ENCODE results near the gene AVPR1B. TPM values are rescaled to one million over a fixed set of nuclear protein-coding genes. Genes with fewer than 3 reads are reported as not detected.

AVPR1B gene
- total and polyA plus RNA-seq, 2 donors from 2014 or later, result 0.69 TPM; not detected in 1

DNA sequence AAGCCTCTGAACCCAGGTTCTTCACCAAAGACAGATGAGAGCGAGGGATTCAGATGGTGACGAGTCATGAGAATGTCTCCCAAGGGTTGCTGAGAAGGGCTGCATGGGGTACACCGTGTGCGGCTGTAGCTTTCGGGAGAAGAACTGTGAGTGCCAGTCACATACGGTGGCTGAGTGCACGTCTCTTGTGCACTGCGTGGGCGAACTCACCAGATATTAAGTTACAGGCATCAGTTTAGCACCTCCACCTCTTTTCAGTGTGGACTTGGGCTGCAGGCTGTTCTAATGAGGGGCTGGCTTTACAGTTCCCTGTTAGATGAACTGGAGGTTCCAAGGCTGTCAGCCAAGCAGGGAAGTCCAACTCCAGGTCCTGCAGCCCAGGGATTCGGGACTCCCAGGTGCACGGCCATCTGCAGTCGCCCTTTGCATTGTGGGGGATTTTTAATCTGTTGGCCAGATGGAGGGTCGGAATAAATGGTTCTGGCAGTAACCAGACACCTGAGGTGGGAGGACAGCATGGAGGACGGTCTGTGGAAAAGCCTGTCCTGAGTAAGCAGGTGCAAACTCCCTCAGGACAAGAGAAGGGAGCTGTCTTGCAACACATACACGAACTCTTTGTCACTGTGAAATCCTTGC, 26.5 kb upstream of the AVPR1B start:
- no peak for FAIRE-seq

DNA sequence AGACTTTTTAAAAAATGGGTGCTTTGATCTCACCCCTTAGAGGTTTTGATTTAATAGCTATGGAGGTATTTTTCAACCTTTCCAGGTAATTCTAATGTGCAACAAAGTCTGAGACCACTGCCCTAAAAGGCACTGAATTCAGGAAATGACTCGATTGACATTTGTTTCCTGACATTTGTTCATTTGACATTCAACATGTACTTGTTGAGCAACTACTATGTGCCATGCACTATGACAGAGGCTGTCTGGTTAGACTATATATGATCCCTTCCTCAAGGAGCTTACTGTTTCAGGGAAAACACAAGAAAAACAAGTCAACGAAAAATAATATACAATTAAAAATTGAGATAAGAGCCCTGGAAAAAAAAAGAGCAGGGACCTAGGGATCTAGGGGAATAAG, 25.6 kb upstream of the AVPR1B start:
- FAIRE-seq, result no peak

More for the DNA sequence above, 26.5 kb upstream of the AVPR1B start:
- H3K4me1 ChIP-seq (ENCODE audit: control insufficient read depth in 2 of 3, insufficient read depth in 2 of 3, low read depth in 1 of 3, low read length in 3 of 3), result no peaks in the 10 kb centered on the region
- no peak overlapping the region for H3K9ac ChIP-seq (ENCODE audit: low read length in 3 of 3)
- no peaks in the 10 kb centered on the region for H3K9me3 ChIP-seq (ENCODE audit: control insufficient read depth in 2 of 3, insufficient read depth in 1 of 3, low read length in 3 of 3)
- H3K27me3 ChIP-seq (ENCODE audit: control insufficient read depth, insufficient read depth, low read length), result no peaks in the 10 kb centered on the region
- intact Hi-C loops (cut with DNase I), result no loop called here
- H3K4me3 ChIP-seq (ENCODE audit: low read length in 3 of 3), result no peak overlapping the region
- H3K36me3 ChIP-seq (ENCODE audit: control insufficient read depth in 2 of 3, insufficient read depth in 3 of 3, low read length in 3 of 3), result no peaks in the 10 kb centered on the region
- peak in 4 of 5 donors; percentile 63 to 75 (median 66) for DNase-seq
- TF ChIP-seq, protein P1, sequence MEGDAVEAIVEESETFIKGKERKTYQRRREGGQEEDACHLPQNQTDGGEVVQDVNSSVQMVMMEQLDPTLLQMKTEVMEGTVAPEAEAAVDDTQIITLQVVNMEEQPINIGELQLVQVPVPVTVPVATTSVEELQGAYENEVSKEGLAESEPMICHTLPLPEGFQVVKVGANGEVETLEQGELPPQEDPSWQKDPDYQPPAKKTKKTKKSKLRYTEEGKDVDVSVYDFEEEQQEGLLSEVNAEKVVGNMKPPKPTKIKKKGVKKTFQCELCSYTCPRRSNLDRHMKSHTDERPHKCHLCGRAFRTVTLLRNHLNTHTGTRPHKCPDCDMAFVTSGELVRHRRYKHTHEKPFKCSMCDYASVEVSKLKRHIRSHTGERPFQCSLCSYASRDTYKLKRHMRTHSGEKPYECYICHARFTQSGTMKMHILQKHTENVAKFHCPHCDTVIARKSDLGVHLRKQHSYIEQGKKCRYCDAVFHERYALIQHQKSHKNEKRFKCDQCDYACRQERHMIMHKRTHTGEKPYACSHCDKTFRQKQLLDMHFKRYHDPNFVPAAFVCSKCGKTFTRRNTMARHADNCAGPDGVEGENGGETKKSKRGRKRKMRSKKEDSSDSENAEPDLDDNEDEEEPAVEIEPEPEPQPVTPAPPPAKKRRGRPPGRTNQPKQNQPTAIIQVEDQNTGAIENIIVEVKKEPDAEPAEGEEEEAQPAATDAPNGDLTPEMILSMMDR (IDR thresholded peaks at IDR 0.05; ENCODE audit: borderline replicate concordance, extremely low read depth, insufficient read depth), result no peak
- no peak overlapping the region for H3K27ac ChIP-seq (ENCODE audit: low read depth in 2 of 2, low read length in 2 of 2)

DNA sequence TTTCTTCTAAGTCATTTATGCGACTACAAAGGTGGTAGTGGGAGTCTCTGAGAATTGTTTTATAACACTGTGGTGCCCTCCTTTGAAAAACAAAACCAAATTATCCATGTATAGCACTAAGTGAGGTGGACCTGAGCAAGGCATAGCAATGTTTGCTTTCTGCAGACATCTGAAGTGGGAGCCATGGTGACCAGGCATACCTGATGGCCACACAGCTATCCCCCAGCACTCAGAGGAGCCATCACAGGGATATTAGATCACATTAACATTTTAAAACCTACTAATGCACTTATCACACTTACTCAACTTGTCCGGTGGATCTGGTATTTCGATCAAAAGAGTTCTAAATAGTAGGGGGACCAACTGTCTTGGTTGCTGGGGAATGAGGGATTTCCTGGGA, 24.8 kb upstream of the AVPR1B start:
- no peaks in the 10 kb centered on the region for H3K27me3 ChIP-seq (ENCODE audit: control insufficient read depth, insufficient read depth, low read length)
- H3K4me1 ChIP-seq (ENCODE audit: control insufficient read depth in 2 of 3, insufficient read depth in 2 of 3, low read depth in 1 of 3, low read length in 3 of 3), result no peaks in the 10 kb centered on the region
- TF ChIP-seq, protein P1 (IDR thresholded peaks at IDR 0.05; ENCODE audit: borderline replicate concordance, extremely low read depth, insufficient read depth), result no peak
- H3K27ac ChIP-seq (ENCODE audit: low read depth in 2 of 2, low read length in 2 of 2), result no peak overlapping the region
- intact Hi-C loops (cut with DNase I), result no loop called here
- no peaks in the 10 kb centered on the region for H3K9me3 ChIP-seq (ENCODE audit: control insufficient read depth in 2 of 3, insufficient read depth in 1 of 3, low read length in 3 of 3)
- FAIRE-seq (no peak), DNase-seq (peak in 3 of 5 donors; percentile 43 to 66 (median 45))
- H3K36me3 ChIP-seq (ENCODE audit: control insufficient read depth in 2 of 3, insufficient read depth in 3 of 3, low read length in 3 of 3), result no peaks in the 10 kb centered on the region
- H3K4me3 ChIP-seq (ENCODE audit: low read length in 3 of 3), result no peak overlapping the region
- no peak overlapping the region for H3K9ac ChIP-seq (ENCODE audit: low read length in 3 of 3)

More for the DNA sequence above, 25.6 kb upstream of the AVPR1B start:
- no peak overlapping the region for H3K9ac ChIP-seq (ENCODE audit: low read length in 3 of 3)
- H3K27ac ChIP-seq (ENCODE audit: low read depth in 2 of 2, low read length in 2 of 2), result no peak overlapping the region
- no peaks in the 10 kb centered on the region for H3K4me1 ChIP-seq (ENCODE audit: control insufficient read depth in 2 of 3, insufficient read depth in 2 of 3, low read depth in 1 of 3, low read length in 3 of 3)
- no peak for DNase-seq
- no peak overlapping the region for H3K4me3 ChIP-seq (ENCODE audit: low read length in 3 of 3)
- H3K9me3 ChIP-seq (ENCODE audit: control insufficient read depth in 2 of 3, insufficient read depth in 1 of 3, low read length in 3 of 3), result no peaks in the 10 kb centered on the region
- no peaks in the 10 kb centered on the region for H3K27me3 ChIP-seq (ENCODE audit: control insufficient read depth, insufficient read depth, low read length)
- intact Hi-C loops (cut with DNase I), result no loop called here
- TF ChIP-seq, protein P1 (IDR thresholded peaks at IDR 0.05; ENCODE audit: borderline replicate concordance, extremely low read depth, insufficient read depth), result no peak
- no peaks in the 10 kb centered on the region for H3K36me3 ChIP-seq (ENCODE audit: control insufficient read depth in 2 of 3, insufficient read depth in 3 of 3, low read length in 3 of 3)

DNA sequence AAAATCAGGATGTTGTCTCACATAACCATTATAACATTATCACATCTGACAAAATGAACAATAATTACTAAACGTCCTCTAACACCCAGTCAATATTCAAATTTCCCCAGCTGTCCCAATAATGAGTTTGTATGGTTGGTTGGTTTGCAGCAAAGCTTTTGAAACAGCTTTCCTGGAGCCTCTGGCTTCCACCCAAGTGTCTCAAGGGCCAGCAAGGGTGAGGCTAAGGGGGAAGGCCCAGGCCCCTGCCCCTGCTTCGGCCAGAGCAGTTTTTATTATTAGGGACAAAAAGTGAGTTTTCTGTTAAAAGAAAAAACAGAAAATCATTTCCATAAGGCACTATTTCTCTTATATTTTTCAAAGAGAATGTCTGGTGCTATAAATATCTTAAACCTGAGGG, 19.1 kb upstream of the AVPR1B start:
- H3K27me3 ChIP-seq (ENCODE audit: control insufficient read depth, insufficient read depth, low read length), result no peaks in the 10 kb centered on the region
- FAIRE-seq, result no peak
- TF ChIP-seq, protein P1 (IDR thresholded peaks at IDR 0.05; ENCODE audit: borderline replicate concordance, extremely low read depth, insufficient read depth), result no peak
- H3K27ac ChIP-seq (ENCODE audit: low read depth in 2 of 2, low read length in 2 of 2), result no peak overlapping the region
- H3K4me3 ChIP-seq (ENCODE audit: low read length in 3 of 3), result no peak overlapping the region
- H3K9ac ChIP-seq (ENCODE audit: low read length in 3 of 3), result no peak overlapping the region
- H3K4me1 ChIP-seq (ENCODE audit: control insufficient read depth in 2 of 3, insufficient read depth in 2 of 3, low read depth in 1 of 3, low read length in 3 of 3), result no peaks in the 10 kb centered on the region
- no peaks in the 10 kb centered on the region for H3K36me3 ChIP-seq (ENCODE audit: control insufficient read depth in 2 of 3, insufficient read depth in 3 of 3, low read length in 3 of 3)
- intact Hi-C loops (cut with DNase I), result no loop called here
- H3K9me3 ChIP-seq (ENCODE audit: control insufficient read depth in 2 of 3, insufficient read depth in 1 of 3, low read length in 3 of 3), result no peaks in the 10 kb centered on the region
- DNase-seq, result no peak

Measured in kidney (tissue), 14 donors.